H9 (cell line): ENCODE results near the gene PRPH. TPM values are rescaled to one million over a fixed set of nuclear protein-coding genes. Genes with fewer than 3 reads are reported as not detected.

Experiments used
- DNase-seq: peaks from one replicate; pipeline ENCODE4 v3.0.0-alpha.2; 2017
- H2AFZ ChIP-seq: one replicate; pipeline ENCODE4 v1.6.1; 2013; ENCODE audit warnings: mild to moderate bottlenecking, low read length, control low read depth, moderate library complexity
- H2AK5ac ChIP-seq: 2 replicates; pipeline ENCODE4 v1.6.1; 2013; ENCODE audit warnings: low read length, control low read depth, mixed read lengths; ENCODE audit not compliant: insufficient read length
- H2BK120ac ChIP-seq: one replicate; pipeline ENCODE4 v1.6.1; 2013; ENCODE audit warnings: low read depth, mild to moderate bottlenecking, low read length, control low read depth, inconsistent platforms; ENCODE audit not compliant: poor library complexity, severe bottlenecking
- H2BK12ac ChIP-seq: 2 replicates; pipeline ENCODE4 v1.6.1; 2013; ENCODE audit warnings: low read length, control low read depth, mixed read lengths, low read depth; ENCODE audit not compliant: insufficient read length
- H2BK15ac ChIP-seq: 2 replicates; pipeline ENCODE4 v1.6.1; 2013; ENCODE audit warnings: low read depth, low read length, control low read depth
- H2BK20ac ChIP-seq: one replicate; pipeline ENCODE4 v1.6.1; 2013; ENCODE audit warnings: low read depth, mild to moderate bottlenecking, low read length, control low read depth, inconsistent platforms; ENCODE audit not compliant: poor library complexity, severe bottlenecking
- H2BK5ac ChIP-seq: 2 replicates; pipeline ENCODE4 v1.6.1; 2013; ENCODE audit warnings: low read length, control low read depth, mixed read lengths; ENCODE audit not compliant: insufficient read length
- H3K14ac ChIP-seq: 2 replicates; pipeline ENCODE4 v1.6.1; 2013; ENCODE audit warnings: low read length, control low read depth; ENCODE audit not compliant: insufficient read depth
- H3K18ac ChIP-seq: 2 replicates; pipeline ENCODE4 v1.6.1; 2013; ENCODE audit warnings: low read depth, mild to moderate bottlenecking, mixed read lengths, low read length, control low read depth; ENCODE audit not compliant: insufficient read length
- H3K23ac ChIP-seq: 2 replicates; pipeline ENCODE4 v1.6.1; 2013; ENCODE audit warnings: low read length, control low read depth, mixed read lengths, low read depth; ENCODE audit not compliant: insufficient read length
- H3K23me2 ChIP-seq: 2 replicates; pipeline ENCODE4 v1.6.1; 2013; ENCODE audit warnings: low read depth, mild to moderate bottlenecking, mixed read lengths, low read length, control low read depth; ENCODE audit not compliant: insufficient read length, poor library complexity, severe bottlenecking
- H3K27ac ChIP-seq: 2 replicates; pipeline ENCODE4 v1.5.1; 2013; ENCODE audit warnings: low read length, control low read depth, mixed read lengths, low read depth; ENCODE audit not compliant: insufficient read length
- H3K27me3 ChIP-seq: 2 replicates; pipeline ENCODE4 v1.6.1; 2013; ENCODE audit warnings: low read length, control low read depth, inconsistent platforms; ENCODE audit not compliant: insufficient read depth
- H3K4ac ChIP-seq: 2 replicates; pipeline ENCODE4 v1.6.1; 2013; ENCODE audit warnings: low read depth, mild to moderate bottlenecking, control low read depth, inconsistent platforms, low read length, moderate library complexity
- H3K4me1 ChIP-seq: 2 replicates; pipeline ENCODE4 v1.6.1; 2013; ENCODE audit warnings: low read length, control low read depth, inconsistent platforms; ENCODE audit not compliant: insufficient read depth
- H3K4me2 ChIP-seq: 2 replicates; pipeline ENCODE4 v1.6.1; 2013; ENCODE audit warnings: low read length, control low read depth, mixed read lengths; ENCODE audit not compliant: insufficient read length, insufficient read depth
- H3K56ac ChIP-seq: 2 replicates; pipeline ENCODE4 v1.6.1; 2013; ENCODE audit warnings: low read depth, mild to moderate bottlenecking, mixed read lengths, low read length, control low read depth; ENCODE audit not compliant: insufficient read length
- H3K79me1 ChIP-seq: 2 replicates; pipeline ENCODE4 v1.6.1; 2013; ENCODE audit warnings: low read depth, mild to moderate bottlenecking, moderate library complexity, low read length, control low read depth, inconsistent platforms; ENCODE audit not compliant: insufficient read depth, poor library complexity, severe bottlenecking
- H3K79me2 ChIP-seq: 2 replicates; pipeline ENCODE4 v1.6.1; 2013; ENCODE audit warnings: low read length, control low read depth, inconsistent platforms; ENCODE audit not compliant: insufficient read depth
- H3K9ac ChIP-seq: 2 replicates; pipeline ENCODE4 v1.6.1; 2013; ENCODE audit warnings: low read length, control low read depth, mixed read lengths; ENCODE audit not compliant: insufficient read length; ENCODE audit errors: extremely low read depth
- H3K9me3 ChIP-seq: one replicate; pipeline ENCODE4 v1.6.1; 2013; ENCODE audit warnings: low read depth, low read length, inconsistent platforms; ENCODE audit not compliant: control insufficient read depth
- H3T11ph ChIP-seq: one replicate; pipeline ENCODE4 v1.6.1; 2013; ENCODE audit warnings: mild to moderate bottlenecking, low read length, control low read depth, inconsistent platforms
- H4K20me1 ChIP-seq: one replicate; pipeline ENCODE4 v1.6.1; 2013; ENCODE audit not compliant: control insufficient read depth, insufficient read length, insufficient read depth
- H4K5ac ChIP-seq: 2 replicates; pipeline ENCODE4 v1.6.1; 2013; ENCODE audit warnings: low read depth, mild to moderate bottlenecking, mixed read lengths, low read length, control low read depth; ENCODE audit not compliant: insufficient read length
- H4K8ac ChIP-seq: replicated peaks from 2 replicates; pipeline ENCODE4 v1.6.1; 2013; ENCODE audit warnings: low read length, control low read depth, mixed read lengths, low read depth; ENCODE audit not compliant: insufficient read length
- H4K91ac ChIP-seq: 2 replicates; pipeline ENCODE4 v1.6.1; 2013; ENCODE audit warnings: low read depth, mild to moderate bottlenecking, moderate library complexity, mixed read lengths, low read length, control low read depth; ENCODE audit not compliant: insufficient read length
- H3K27ac Mint-ChIP-seq, 3 experiments: 2 replicates in 2 of 3; 3 replicates in 1 of 3; pipeline ENCODE4 v1.8.0; 2020 to 2021; ENCODE audit warnings: mixed read lengths in 3 of 3, mild to moderate bottlenecking in 1 of 3, moderate library complexity in 1 of 3
- H3K27me3 Mint-ChIP-seq: 2 replicates; pipeline ENCODE4 v1.8.0; 2021; ENCODE audit warnings: low read depth, mild to moderate bottlenecking, moderate library complexity, mixed read lengths
- H3K36me3 Mint-ChIP-seq, 3 experiments: 2 replicates in 2 of 3; 3 replicates in 1 of 3; pipeline ENCODE4 v1.8.0; 2020 to 2021; ENCODE audit warnings: low read depth in 3 of 3, mixed read lengths in 3 of 3; ENCODE audit not compliant: insufficient read depth in 1 of 3
- H3K4me1 Mint-ChIP-seq, 2 experiments: 2 replicates each; pipeline ENCODE4 v1.8.0; 2020; ENCODE audit warnings: mixed read lengths in 2 of 2
- H3K4me3 Mint-ChIP-seq, 2 experiments: 2 replicates in 1 of 2; 3 replicates in 1 of 2; pipeline ENCODE4 v1.8.0; 2020 to 2021; ENCODE audit warnings: mild to moderate bottlenecking in 2 of 2, mixed read lengths in 2 of 2, moderate library complexity in 1 of 2
- H3K9me3 Mint-ChIP-seq, 2 experiments: 2 replicates in 1 of 2; 3 replicates in 1 of 2; pipeline ENCODE4 v1.8.0; 2020; ENCODE audit warnings: mild to moderate bottlenecking in 2 of 2, mixed read lengths in 2 of 2, moderate library complexity in 1 of 2
- WGBS: extraction: QIAGEN DNeasy Blood & Tissue Kit; methylation state at CpG from one replicate; pipeline ENCODE4 v1.1.7; 2013; ENCODE audit warnings: missing lambda C conversion rate, low lambda C conversion rate, mixed read lengths; ENCODE audit not compliant: insufficient read length; ENCODE audit errors: extremely low coverage; 5-methylcytosine and 5-hydroxymethylcytosine counted together
- total RNA-seq: library from RNA; stranded (reverse); gene quantifications from 2 replicates; pipeline ENCODE4 v1.2.1, GENCODE V29; 2021
- TF ChIP-seq, protein P1 (sequence below): fragments of 200-600 bp; sonication (generic); conservative IDR thresholded peaks from 3 replicates; pipeline ENCODE4 v1.8.0; 2021; ENCODE audit warnings: antibody characterized with exemption, mild to moderate bottlenecking

Gene PRPH
- total RNA-seq, 1 experiment from 2014 or later: 1.1 TPM

DNA sequence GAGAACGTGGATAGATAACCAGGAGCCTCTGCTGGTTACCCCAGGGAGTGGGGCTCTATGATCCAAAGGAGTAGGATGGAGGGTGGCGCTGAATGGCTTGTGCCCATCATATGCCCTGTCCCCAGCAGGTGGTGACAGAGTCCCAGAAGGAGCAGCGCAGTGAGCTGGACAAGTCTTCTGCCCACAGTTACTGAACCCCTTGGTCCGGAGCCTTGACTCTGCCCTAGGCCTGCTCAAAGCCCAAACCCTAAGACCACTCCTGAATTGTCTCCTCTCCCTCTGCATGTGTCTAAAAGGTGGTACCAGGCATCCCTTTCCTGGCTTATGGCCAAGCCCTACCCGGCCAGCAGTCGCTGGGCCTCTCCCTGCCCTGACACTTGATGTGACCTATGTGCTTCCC lies 3.2 kb downstream of the PRPH start:
- Mint-ChIP-seq H3K4me3 (no peak overlapping the region; a peak in 1 of 5 replicates), H3K36me3 (no peaks in the 10 kb centered on the region; a peak in 2 of 7 replicates), H3K27ac (no peak overlapping the region; a peak in 1 of 7 replicates), H3K9me3 (peaks cover 0 to 2% of the 10 kb centered on the region in 2 experiments; a peak in 1 of 5 replicates), H3K4me1 (peaks cover 13 to 33% of the 10 kb centered on the region in 2 experiments), H3K27me3 (peaks cover 90% of the 10 kb centered on the region)
- no peak overlapping the region for H3K4me2 ChIP-seq
- peaks cover 51% of the 10 kb centered on the region for H3K27me3 ChIP-seq
- H2BK20ac ChIP-seq: no peak overlapping the region
- no peaks in the 10 kb centered on the region for H3K4me1 ChIP-seq
- no peak overlapping the region for H3K14ac ChIP-seq
- H3K23me2 ChIP-seq: peaks cover 5% of the 10 kb centered on the region
- no peak overlapping the region for H2BK120ac ChIP-seq
- no peak for DNase-seq
- H3K9ac ChIP-seq: no peak overlapping the region
- H3K18ac ChIP-seq: no peak overlapping the region
- no peak overlapping the region for H4K8ac ChIP-seq
- H3K4ac ChIP-seq: no peak overlapping the region
- no peaks in the 10 kb centered on the region for H3K9me3 ChIP-seq
- H3K23ac ChIP-seq: no peak overlapping the region
- H4K5ac ChIP-seq: no peak overlapping the region
- H3T11ph ChIP-seq: no peak overlapping the region
- no peak overlapping the region for H3K56ac ChIP-seq
- no peak overlapping the region for H2BK15ac ChIP-seq
- no peak overlapping the region for H2AFZ ChIP-seq
- no peak overlapping the region for H2BK5ac ChIP-seq
- peaks cover 3% of the 10 kb centered on the region for H4K20me1 ChIP-seq
- no peak overlapping the region for H3K27ac ChIP-seq
- no peak overlapping the region for H4K91ac ChIP-seq
- H3K79me1 ChIP-seq: no peaks in the 10 kb centered on the region
- H2AK5ac ChIP-seq: no peak overlapping the region
- H3K79me2 ChIP-seq: no peaks in the 10 kb centered on the region
- H2BK12ac ChIP-seq: no peak overlapping the region
- TF ChIP-seq, protein P1, sequence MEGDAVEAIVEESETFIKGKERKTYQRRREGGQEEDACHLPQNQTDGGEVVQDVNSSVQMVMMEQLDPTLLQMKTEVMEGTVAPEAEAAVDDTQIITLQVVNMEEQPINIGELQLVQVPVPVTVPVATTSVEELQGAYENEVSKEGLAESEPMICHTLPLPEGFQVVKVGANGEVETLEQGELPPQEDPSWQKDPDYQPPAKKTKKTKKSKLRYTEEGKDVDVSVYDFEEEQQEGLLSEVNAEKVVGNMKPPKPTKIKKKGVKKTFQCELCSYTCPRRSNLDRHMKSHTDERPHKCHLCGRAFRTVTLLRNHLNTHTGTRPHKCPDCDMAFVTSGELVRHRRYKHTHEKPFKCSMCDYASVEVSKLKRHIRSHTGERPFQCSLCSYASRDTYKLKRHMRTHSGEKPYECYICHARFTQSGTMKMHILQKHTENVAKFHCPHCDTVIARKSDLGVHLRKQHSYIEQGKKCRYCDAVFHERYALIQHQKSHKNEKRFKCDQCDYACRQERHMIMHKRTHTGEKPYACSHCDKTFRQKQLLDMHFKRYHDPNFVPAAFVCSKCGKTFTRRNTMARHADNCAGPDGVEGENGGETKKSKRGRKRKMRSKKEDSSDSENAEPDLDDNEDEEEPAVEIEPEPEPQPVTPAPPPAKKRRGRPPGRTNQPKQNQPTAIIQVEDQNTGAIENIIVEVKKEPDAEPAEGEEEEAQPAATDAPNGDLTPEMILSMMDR: no peak
- WGBS: no CpG with 5 or more reads among the region's 6 CpGs
